Naive thymus-derived CD4-positive, alpha-beta T cell (primary cell): ENCODE data around the gene MICAL3. TPM values are rescaled to one million over a fixed set of nuclear protein-coding genes. Genes with fewer than 3 reads are reported as not detected.
"Not testable (repeated sequence)": the region's sequence is repeated elsewhere in the genome, so short reads cannot be mapped to it uniquely, and the experiment has no call there.

Source experiments
- ATAC-seq: fragments of 150-1000 bp; cut with Tn5 transposase; 2 replicates; pipeline ENCODE4 v1.10.0; 2021; ENCODE audit warnings: mild to moderate bottlenecking, moderate library complexity
- CTCF ChIA-PET: fragments of 350-600 bp; sonication (Branson Sonifier 250); formaldehyde crosslinking; loops from one replicate; lab custom pipeline; 2021; ENCODE audit warnings: antibody characterized with exemption; lab: Charles Lee
- POLR2A ChIA-PET: fragments of 350-600 bp; sonication (Branson Sonifier 250); formaldehyde crosslinking; loops from one replicate; lab custom pipeline; 2021; ENCODE audit warnings: antibody characterized with exemption, inconsistent platforms; lab: Charles Lee
- DNase-seq, 9 donors: peaks; one replicate each; pipeline versions ENCODE4 v3.0.0 to v3.0.0-alpha.2; 2020 to 2022; ENCODE audit warnings: mixed read lengths in 1 of 9
- H3K27ac ChIP-seq: one replicate; pipeline ENCODE4 v1.7.0; 2013; ENCODE audit warnings: mild to moderate bottlenecking, low read depth, low read length, moderate library complexity
- H3K27me3 ChIP-seq, 2 donors: one replicate each; pipeline ENCODE4 v1.7.0; 2013; ENCODE audit warnings: low read length in 2 of 2, mild to moderate bottlenecking in 2 of 2, moderate library complexity in 2 of 2; ENCODE audit not compliant: control insufficient read depth in 2 of 2, insufficient read depth in 2 of 2
- H3K36me3 ChIP-seq, 3 experiments: 1 replicate in 2 of 3; 2 replicates in 1 of 3; pipeline ENCODE4 v1.7.0; 2013; ENCODE audit warnings: low read length in 3 of 3, mild to moderate bottlenecking in 3 of 3, moderate library complexity in 1 of 3; ENCODE audit not compliant: insufficient read depth in 3 of 3, control insufficient read depth in 2 of 3
- H3K4me1 ChIP-seq, 2 donors: one replicate each; pipeline ENCODE4 v1.7.0; 2013; ENCODE audit warnings: low read length in 2 of 2, mild to moderate bottlenecking in 2 of 2, moderate library complexity in 1 of 2; ENCODE audit not compliant: control insufficient read depth in 2 of 2, insufficient read depth in 2 of 2
- H3K4me3 ChIP-seq: 2 replicates; pipeline ENCODE4 v1.7.0; 2013; ENCODE audit warnings: mild to moderate bottlenecking, low read length
- H3K9me3 ChIP-seq, 3 experiments: 1 replicate in 2 of 3; 2 replicates in 1 of 3; pipeline ENCODE4 v1.7.0; 2013; ENCODE audit warnings: low read length in 3 of 3; ENCODE audit not compliant: control insufficient read depth in 2 of 3
- H3K27ac Mint-ChIP-seq, 9 donors: one replicate each; pipeline ENCODE4 v1.8.0; 2020 to 2022; ENCODE audit warnings: mixed read lengths in 9 of 9, mild to moderate bottlenecking in 8 of 9, moderate library complexity in 5 of 9, inconsistent platforms in 2 of 9
- H3K27me3 Mint-ChIP-seq, 5 donors: one replicate each; pipeline ENCODE4 v1.8.0; 2021 to 2022; ENCODE audit warnings: mixed read lengths in 5 of 5, mild to moderate bottlenecking in 1 of 5
- H3K36me3 Mint-ChIP-seq, 5 donors: one replicate each; pipeline ENCODE4 v1.8.0; 2020 to 2022; ENCODE audit warnings: mixed read lengths in 5 of 5, mild to moderate bottlenecking in 3 of 5, inconsistent platforms in 1 of 5
- H3K4me1 Mint-ChIP-seq, 7 donors: one replicate each; pipeline ENCODE4 v1.8.0; 2020 to 2022; ENCODE audit warnings: mixed read lengths in 7 of 7, mild to moderate bottlenecking in 3 of 7, inconsistent platforms in 1 of 7
- H3K4me3 Mint-ChIP-seq, 10 donors: one replicate each; pipeline ENCODE4 v1.8.0; 2020 to 2022; ENCODE audit warnings: mild to moderate bottlenecking in 10 of 10, mixed read lengths in 10 of 10, moderate library complexity in 6 of 10, inconsistent platforms in 2 of 10
- H3K9me3 Mint-ChIP-seq, 11 donors: one replicate each; pipeline ENCODE4 v1.8.0; 2020 to 2022; ENCODE audit warnings: mixed read lengths in 11 of 11, mild to moderate bottlenecking in 4 of 11, inconsistent platforms in 1 of 11, moderate library complexity in 1 of 11
- intact Hi-C, 2 donors: fragments of 100-400 bp; cut with micrococcal nuclease; formaldehyde crosslinking; loops; one replicate each; pipeline ENCODE4 v1.15.1; 2023
- polyA plus RNA-seq, 2 donors: library from polyadenylated mRNA; unstranded; fragments of 300-500 nt; fragmentation: Illumina TruSeq; gene quantifications; one replicate each; pipeline ENCODE4 v1.2.3, GENCODE V29; 2021
- total RNA-seq, 6 experiments: library from RNA in 5 of 6; stranded (reverse) in 5 of 6; gene quantifications; 1 replicate in 5 of 6; 2 replicates in 1 of 6; pipeline ENCODE4 v1.2.3 and lab custom pipeline; 2021 to 2026

The MICAL3 gene
- total and polyA plus RNA-seq, 7 experiments from 2014 or later, result 0.28 to 43.9 (median 11.4) TPM

GRCh38 chr22:17938484-17938924, 85.9 kb downstream of the MICAL3 start:
- Mint-ChIP-seq H3K9me3 (no peaks in the 10 kb centered on the region), H3K27me3 (peaks cover 0 to 4% (median 0%) of the 10 kb centered on the region in 5 donors), H3K36me3 (peaks cover 0 to 10% (median 6%) of the 10 kb centered on the region in 5 donors), H3K27ac (no peak overlapping the region), H3K4me1 (peaks cover 0 to 20% (median 7%) of the 10 kb centered on the region in 7 donors), H3K4me3 (no peak overlapping the region)
- ChIA-PET CTCF (no interaction called here), POLR2A (no interaction called here)
- DNase-seq, result no peak
- Histone ChIP-seq H3K27me3 (no peaks in the 10 kb centered on the region), H3K4me1 (no peaks in the 10 kb centered on the region), H3K4me3 (no peak overlapping the region), H3K9me3 (no peaks in the 10 kb centered on the region), H3K27ac (no peak overlapping the region), H3K36me3 (no peaks in the 10 kb centered on the region)
- ATAC-seq, result no peak
- intact Hi-C loops, result no loop called here

GRCh38 chr22:17932457-17932856, 91.9 kb downstream of the MICAL3 start:
- H3K4me3 Mint-ChIP-seq, intact Hi-C loops, H3K36me3 Mint-ChIP-seq, H3K27me3 ChIP-seq, DNase-seq, CTCF ChIA-PET, H3K4me1 ChIP-seq, ATAC-seq, H3K27ac Mint-ChIP-seq, H3K4me3 ChIP-seq, H3K36me3 ChIP-seq, POLR2A ChIA-PET, H3K9me3 Mint-ChIP-seq, H3K27ac ChIP-seq, H3K27me3 Mint-ChIP-seq, H3K9me3 ChIP-seq: not testable (repeated sequence)
- H3K4me1 Mint-ChIP-seq, result peaks cover 0 to 16% (median 11%) of the 10 kb centered on the region in 7 donors

GRCh38 chr22:17931400-17931825, 92.9 kb downstream of the MICAL3 start:
- no peak overlapping the region for H3K4me3 ChIP-seq
- H3K4me3 Mint-ChIP-seq, result no peak overlapping the region
- H3K27me3 ChIP-seq, result no peaks in the 10 kb centered on the region
- peaks cover 0 to 4% (median 0%) of the 10 kb centered on the region in 5 donors for H3K36me3 Mint-ChIP-seq
- H3K9me3 ChIP-seq, result no peaks in the 10 kb centered on the region
- no peaks in the 10 kb centered on the region for H3K4me1 ChIP-seq
- H3K4me1 Mint-ChIP-seq, result peaks cover 0 to 16% (median 11%) of the 10 kb centered on the region in 7 donors
- ChIA-PET CTCF (no interaction called here), POLR2A (no interaction called here)
- ATAC-seq (no peak), DNase-seq (no peak)
- no peak overlapping the region for H3K27ac Mint-ChIP-seq
- intact Hi-C loops, result no loop called here
- H3K36me3 ChIP-seq, result no peaks in the 10 kb centered on the region
- no peak overlapping the region for H3K27ac ChIP-seq
- peaks cover 0 to 4% (median 0%) of the 10 kb centered on the region in 5 donors for H3K27me3 Mint-ChIP-seq
- H3K9me3 Mint-ChIP-seq, result peaks cover 0 to 1% (median 0%) of the 10 kb centered on the region in 11 donors

GRCh38 chr22:17930455-17931313, 93.7 kb downstream of the MICAL3 start:
- Mint-ChIP-seq H3K27me3 (peaks cover 0 to 4% (median 0%) of the 10 kb centered on the region in 5 donors), H3K9me3 (peaks cover 0 to 1% (median 0%) of the 10 kb centered on the region in 11 donors), H3K4me3 (no peak overlapping the region), H3K4me1 (peaks cover 0 to 16% (median 11%) of the 10 kb centered on the region in 7 donors), H3K36me3 (peaks cover 0 to 4% (median 0%) of the 10 kb centered on the region in 5 donors), H3K27ac (no peak overlapping the region)
- H3K36me3 ChIP-seq, result no peaks in the 10 kb centered on the region
- CTCF ChIA-PET, result no interaction called here
- POLR2A ChIA-PET, result no interaction called here
- no peak overlapping the region for H3K27ac ChIP-seq
- H3K27me3 ChIP-seq, result no peaks in the 10 kb centered on the region
- H3K4me1 ChIP-seq, result no peaks in the 10 kb centered on the region
- intact Hi-C loops, result no loop called here
- ATAC-seq, result no peak
- H3K9me3 ChIP-seq, result no peaks in the 10 kb centered on the region
- no peak overlapping the region for H3K4me3 ChIP-seq
- no peak for DNase-seq

- intact Hi-C loops, result no loop called here
- POLR2A ChIA-PET, result no interaction called here
- peaks cover 0 to 4% (median 0%) of the 10 kb centered on the region in 5 donors for H3K36me3 Mint-ChIP-seq
- CTCF ChIA-PET, result no interaction called here
- Histone ChIP-seq H3K27me3 (no peaks in the 10 kb centered on the region), H3K36me3 (no peaks in the 10 kb centered on the region), H3K27ac (no peak overlapping the region), H3K9me3 (no peaks in the 10 kb centered on the region), H3K4me1 (no peaks in the 10 kb centered on the region), H3K4me3 (no peak overlapping the region)
- peak overlapping the region in 1 of 9 donors; percentile 12 for H3K27ac Mint-ChIP-seq
- H3K4me3 Mint-ChIP-seq, result no peak overlapping the region
- DNase-seq (no peak), ATAC-seq (no peak)
- peaks cover 0 to 4% (median 0%) of the 10 kb centered on the region in 5 donors for H3K27me3 Mint-ChIP-seq
- H3K9me3 Mint-ChIP-seq, result peaks cover 0 to 1% (median 0%) of the 10 kb centered on the region in 11 donors
- H3K4me1 Mint-ChIP-seq, result peaks cover 0 to 16% (median 11%) of the 10 kb centered on the region in 7 donors
These were observed 94.5 kb downstream of the MICAL3 start for GRCh38 chr22:17929909-17930308.

GRCh38 chr22:17928391-17928790, 96.0 kb downstream of the MICAL3 start:
- H3K4me3 ChIP-seq, result no peak overlapping the region
- H3K4me1 Mint-ChIP-seq, result peaks cover 0 to 11% (median 4%) of the 10 kb centered on the region in 7 donors
- ChIA-PET POLR2A (no interaction called here), CTCF (no interaction called here)
- no peak overlapping the region for H3K27ac ChIP-seq
- H3K27ac Mint-ChIP-seq, result no peak overlapping the region
- DNase-seq (no peak), ATAC-seq (no peak)
- no peaks in the 10 kb centered on the region for H3K4me1 ChIP-seq
- intact Hi-C loops, result no loop called here
- H3K27me3 ChIP-seq, result no peaks in the 10 kb centered on the region
- no peaks in the 10 kb centered on the region for H3K36me3 ChIP-seq
- H3K9me3 Mint-ChIP-seq, result peaks cover 0 to 1% (median 0%) of the 10 kb centered on the region in 11 donors
- no peak overlapping the region for H3K4me3 Mint-ChIP-seq
- H3K27me3 Mint-ChIP-seq, result no peaks in the 10 kb centered on the region
- peaks cover 0 to 3% (median 0%) of the 10 kb centered on the region in 5 donors for H3K36me3 Mint-ChIP-seq
- H3K9me3 ChIP-seq, result no peaks in the 10 kb centered on the region
